ENCODE measurements around the gene PRELID2. TPM values are rescaled to one million over a fixed set of nuclear protein-coding genes. Genes with fewer than 3 reads are reported as not detected.
"Not testable (repeated sequence)": the region's sequence is repeated elsewhere in the genome, so short reads cannot be mapped to it uniquely, and the experiment has no call there.

Gene PRELID2
- total RNA-seq, 2 experiments from 2014 or later = 2.2 to 2.5 TPM

GRCh38 chr5:145761254-145761653 is 73.9 kb downstream of the PRELID2 start:
- Mint-ChIP-seq H3K4me3 (no peak overlapping the region), H3K4me1 (no peaks in the 10 kb centered on the region), H3K27me3 (no peaks in the 10 kb centered on the region), H3K27ac (no peak overlapping the region), H3K36me3 (no peaks in the 10 kb centered on the region), H3K9me3 (no peaks in the 10 kb centered on the region)
- DNase-seq = no peak

- no peaks in the 10 kb centered on the region for H3K4me1 Mint-ChIP-seq
- no peak for DNase-seq
- no peaks in the 10 kb centered on the region for H3K36me3 Mint-ChIP-seq
- H3K27ac Mint-ChIP-seq = no peak overlapping the region
- H3K4me3 Mint-ChIP-seq = no peak overlapping the region
- no peaks in the 10 kb centered on the region for H3K9me3 Mint-ChIP-seq
- no peaks in the 10 kb centered on the region for H3K27me3 Mint-ChIP-seq
Observed at GRCh38 chr5:145760660-145761059, 74.5 kb downstream of the PRELID2 start.

GRCh38 chr5:145752947-145753346 is 82.2 kb downstream of the PRELID2 start:
- H3K27me3 Mint-ChIP-seq = no peaks in the 10 kb centered on the region
- DNase-seq = no peak
- no peak overlapping the region for H3K27ac Mint-ChIP-seq
- H3K36me3 Mint-ChIP-seq = no peaks in the 10 kb centered on the region
- no peak overlapping the region for H3K4me3 Mint-ChIP-seq
- H3K4me1 Mint-ChIP-seq = no peaks in the 10 kb centered on the region
- H3K9me3 Mint-ChIP-seq = peaks cover 15% of the 10 kb centered on the region

GRCh38 chr5:145752534-145752933 is 82.6 kb downstream of the PRELID2 start:
- H3K9me3 Mint-ChIP-seq = peaks cover 16% of the 10 kb centered on the region
- no peak overlapping the region for H3K4me3 Mint-ChIP-seq
- H3K36me3 Mint-ChIP-seq = no peaks in the 10 kb centered on the region
- H3K27ac Mint-ChIP-seq = no peak overlapping the region
- no peaks in the 10 kb centered on the region for H3K27me3 Mint-ChIP-seq
- no peaks in the 10 kb centered on the region for H3K4me1 Mint-ChIP-seq
- DNase-seq = no peak

- no peak for DNase-seq
- Mint-ChIP-seq H3K36me3 (no peaks in the 10 kb centered on the region), H3K9me3 (peaks cover 16% of the 10 kb centered on the region), H3K27me3 (no peaks in the 10 kb centered on the region), H3K4me3 (no peak overlapping the region), H3K4me1 (no peaks in the 10 kb centered on the region), H3K27ac (no peak overlapping the region)
Observed at GRCh38 chr5:145750199-145750598, 84.9 kb downstream of the PRELID2 start.

GRCh38 chr5:145743396-145744061 is 91.6 kb downstream of the PRELID2 start:
- no peaks in the 10 kb centered on the region for H3K36me3 Mint-ChIP-seq
- DNase-seq = no peak
- H3K9me3 Mint-ChIP-seq = peaks cover 10% of the 10 kb centered on the region
- no peaks in the 10 kb centered on the region for H3K4me1 Mint-ChIP-seq
- no peak overlapping the region for H3K4me3 Mint-ChIP-seq
- H3K27ac Mint-ChIP-seq = no peak overlapping the region
- H3K27me3 Mint-ChIP-seq = no peaks in the 10 kb centered on the region

GRCh38 chr5:145739843-145740242 is 95.3 kb downstream of the PRELID2 start:
- no peaks in the 10 kb centered on the region for H3K4me1 Mint-ChIP-seq
- no peaks in the 10 kb centered on the region for H3K27me3 Mint-ChIP-seq
- no peak for DNase-seq
- H3K4me3 Mint-ChIP-seq = no peak overlapping the region
- no peak overlapping the region for H3K27ac Mint-ChIP-seq
- no peaks in the 10 kb centered on the region for H3K36me3 Mint-ChIP-seq
- H3K9me3 Mint-ChIP-seq = peaks cover 4% of the 10 kb centered on the region

GRCh38 chr5:145738227-145738626 is 96.9 kb downstream of the PRELID2 start:
- H3K9me3 Mint-ChIP-seq = peaks cover 4% of the 10 kb centered on the region
- no peak for DNase-seq
- H3K36me3 Mint-ChIP-seq = no peaks in the 10 kb centered on the region
- no peaks in the 10 kb centered on the region for H3K4me1 Mint-ChIP-seq
- no peak overlapping the region for H3K27ac Mint-ChIP-seq
- no peaks in the 10 kb centered on the region for H3K27me3 Mint-ChIP-seq
- H3K4me3 Mint-ChIP-seq = no peak overlapping the region

- Mint-ChIP-seq H3K4me1 (no peaks in the 10 kb centered on the region), H3K9me3 (peaks cover 3% of the 10 kb centered on the region), H3K36me3 (no peaks in the 10 kb centered on the region), H3K27ac (no peak overlapping the region), H3K4me3 (no peak overlapping the region), H3K27me3 (no peaks in the 10 kb centered on the region)
- DNase-seq = no peak
Observed at GRCh38 chr5:145737578-145737977, 97.6 kb downstream of the PRELID2 start.

GRCh38 chr5:145729956-145730355 is 105.2 kb downstream of the PRELID2 start:
- not testable (repeated sequence) for DNase-seq, H3K27ac Mint-ChIP-seq, H3K4me1 Mint-ChIP-seq, H3K27me3 Mint-ChIP-seq, H3K36me3 Mint-ChIP-seq, H3K4me3 Mint-ChIP-seq
- H3K9me3 Mint-ChIP-seq = peaks cover 14% of the 10 kb centered on the region

- peaks cover 11% of the 10 kb centered on the region for H3K9me3 Mint-ChIP-seq
- H3K27ac Mint-ChIP-seq = no peak overlapping the region
- H3K4me1 Mint-ChIP-seq = no peaks in the 10 kb centered on the region
- DNase-seq = no peak
- no peaks in the 10 kb centered on the region for H3K27me3 Mint-ChIP-seq
- no peak overlapping the region for H3K4me3 Mint-ChIP-seq
- H3K36me3 Mint-ChIP-seq = no peaks in the 10 kb centered on the region
Observed at GRCh38 chr5:145723516-145723915, 111.6 kb downstream of the PRELID2 start.

GRCh38 chr5:145718956-145719355 is 116.2 kb downstream of the PRELID2 start:
- Mint-ChIP-seq H3K27ac (no peak overlapping the region), H3K4me3 (no peak overlapping the region), H3K36me3 (no peaks in the 10 kb centered on the region), H3K9me3 (no peaks in the 10 kb centered on the region), H3K4me1 (no peaks in the 10 kb centered on the region), H3K27me3 (no peaks in the 10 kb centered on the region)
- no peak for DNase-seq

GRCh38 chr5:145715412-145715811 is 119.7 kb downstream of the PRELID2 start:
- no peak for DNase-seq
- Mint-ChIP-seq H3K27me3 (no peaks in the 10 kb centered on the region), H3K4me3 (no peak overlapping the region), H3K36me3 (no peaks in the 10 kb centered on the region), H3K9me3 (no peaks in the 10 kb centered on the region), H3K27ac (no peak overlapping the region), H3K4me1 (no peaks in the 10 kb centered on the region)

GRCh38 chr5:145712245-145712644 is 122.9 kb downstream of the PRELID2 start:
- no peaks in the 10 kb centered on the region for H3K36me3 Mint-ChIP-seq
- no peak overlapping the region for H3K27ac Mint-ChIP-seq
- H3K4me3 Mint-ChIP-seq = no peak overlapping the region
- no peaks in the 10 kb centered on the region for H3K9me3 Mint-ChIP-seq
- no peak for DNase-seq
- no peaks in the 10 kb centered on the region for H3K4me1 Mint-ChIP-seq
- no peaks in the 10 kb centered on the region for H3K27me3 Mint-ChIP-seq

- no peaks in the 10 kb centered on the region for H3K9me3 Mint-ChIP-seq
- H3K27me3 Mint-ChIP-seq = no peaks in the 10 kb centered on the region
- DNase-seq = no peak
- H3K36me3 Mint-ChIP-seq = no peaks in the 10 kb centered on the region
- H3K4me1 Mint-ChIP-seq = no peaks in the 10 kb centered on the region
- H3K27ac Mint-ChIP-seq = no peak overlapping the region
- H3K4me3 Mint-ChIP-seq = no peak overlapping the region
Observed at GRCh38 chr5:145711417-145711816, 123.7 kb downstream of the PRELID2 start.
